ENCODE results near the gene DOCK11. TPM values are rescaled to one million over a fixed set of nuclear protein-coding genes. Genes with fewer than 3 reads are reported as not detected.

DOCK11 gene
- total RNA-seq, 3 donors from 2014 or later: 21.0 to 23.1 (median 22.0) TPM

GRCh38 chrX:118508635-118509034 lies 13.0 kb downstream of the DOCK11 start:
- DNase-seq (no peak), ATAC-seq (no peak)
- Mint-ChIP-seq H3K36me3 (ENCODE audit: insufficient read depth) (peaks cover 14% of the 10 kb centered on the region), H3K9me3 (no peaks in the 10 kb centered on the region), H3K4me3 (no peak overlapping the region), H3K27me3 (ENCODE audit: low read depth) (no peaks in the 10 kb centered on the region), H3K4me1 (ENCODE audit: low read depth) (peaks cover 73% of the 10 kb centered on the region)

DNA sequence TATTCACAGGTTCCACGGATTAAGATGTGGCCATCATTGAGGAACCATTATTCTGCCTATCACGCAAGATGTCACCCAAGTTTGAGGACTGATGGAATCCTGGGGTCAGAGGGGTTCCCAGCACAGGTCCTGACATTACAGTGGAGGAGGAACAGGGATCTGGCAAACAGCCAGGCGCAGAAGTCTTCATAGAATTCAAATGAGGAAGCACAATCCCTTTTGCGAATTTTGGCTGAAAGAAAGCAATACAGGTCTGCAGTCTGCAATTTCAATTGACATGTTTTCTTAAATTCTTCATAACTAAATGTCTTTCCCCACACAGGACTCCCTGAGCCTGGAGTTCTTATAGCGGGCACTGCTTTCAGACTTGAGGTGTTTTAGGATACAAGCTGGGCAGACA lies 14.5 kb downstream of the DOCK11 start:
- no peaks in the 10 kb centered on the region for H3K27me3 Mint-ChIP-seq (ENCODE audit: low read depth)
- H3K9me3 Mint-ChIP-seq: no peaks in the 10 kb centered on the region
- H3K36me3 Mint-ChIP-seq (ENCODE audit: insufficient read depth): peaks cover 24% of the 10 kb centered on the region
- H3K4me1 Mint-ChIP-seq (ENCODE audit: low read depth): peaks cover 73% of the 10 kb centered on the region
- no peak for DNase-seq
- no peak for ATAC-seq
- H3K4me3 Mint-ChIP-seq: no peak overlapping the region

DNA sequence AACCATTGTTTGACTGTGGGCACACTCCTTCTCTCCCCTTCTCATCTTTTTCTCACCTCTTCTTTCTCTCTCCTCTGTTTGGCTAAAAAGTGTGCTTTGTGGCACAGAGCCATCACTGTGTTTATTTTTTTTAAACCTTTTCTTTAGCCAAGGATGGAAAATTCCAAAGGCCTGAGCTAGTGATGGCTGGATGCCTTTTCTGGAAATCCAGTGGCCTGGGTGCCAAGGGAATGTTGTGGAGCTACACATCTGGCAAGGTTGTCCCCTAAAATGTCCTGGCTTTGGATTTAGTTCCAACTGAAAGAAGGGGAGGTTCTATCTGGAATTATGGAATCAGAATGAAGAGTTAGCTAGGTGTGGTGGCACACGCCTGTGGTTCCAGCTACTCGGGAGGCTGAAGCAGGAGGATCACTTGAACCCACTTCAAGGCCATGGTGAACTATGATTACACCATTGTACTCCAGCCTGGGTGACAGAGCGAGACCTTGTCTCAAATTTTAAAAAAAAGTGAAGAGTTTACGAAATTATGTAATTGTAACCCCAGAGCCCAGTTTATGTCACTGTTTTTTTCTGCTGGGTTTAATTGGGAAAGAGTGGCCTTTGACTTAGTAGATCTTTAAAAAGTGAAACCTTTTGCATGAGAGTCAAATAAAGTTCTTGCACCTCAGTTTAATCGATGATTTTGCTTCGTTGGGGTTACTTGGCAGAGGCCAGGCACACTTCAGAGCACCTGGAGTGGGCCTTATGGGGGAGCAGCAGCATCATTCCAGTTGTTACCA lies 17.7 kb downstream of the DOCK11 start:
- Mint-ChIP-seq H3K36me3 (ENCODE audit: insufficient read depth) (peaks cover 22% of the 10 kb centered on the region), H3K4me1 (ENCODE audit: low read depth) (peaks cover 56% of the 10 kb centered on the region)

GRCh38 chrX:118519411-118520215 lies 24.0 kb downstream of the DOCK11 start:
- DNase-seq (no peak), ATAC-seq (peak in 1 of 2 donors; percentile 34)
- Mint-ChIP-seq H3K4me1 (ENCODE audit: low read depth) (peaks cover 66% of the 10 kb centered on the region), H3K36me3 (ENCODE audit: insufficient read depth) (peaks cover 3% of the 10 kb centered on the region), H3K27me3 (ENCODE audit: low read depth) (no peaks in the 10 kb centered on the region), H3K4me3 (no peak overlapping the region), H3K9me3 (no peaks in the 10 kb centered on the region)

More for the DNA sequence above, 17.7 kb downstream of the DOCK11 start:
- ATAC-seq (no peak), DNase-seq (no peak)
- Mint-ChIP-seq H3K27me3 (ENCODE audit: low read depth) (no peaks in the 10 kb centered on the region), H3K9me3 (no peaks in the 10 kb centered on the region), H3K4me3 (no peak overlapping the region)

- DNase-seq (no peak), ATAC-seq (no peak)
- Mint-ChIP-seq H3K36me3 (ENCODE audit: insufficient read depth) (no peaks in the 10 kb centered on the region), H3K27me3 (ENCODE audit: low read depth) (no peaks in the 10 kb centered on the region), H3K9me3 (no peaks in the 10 kb centered on the region), H3K4me3 (peak overlapping the region; percentile 11), H3K4me1 (ENCODE audit: low read depth) (peaks cover 68% of the 10 kb centered on the region)
Observed at GRCh38 chrX:118520216-118521206, 24.9 kb downstream of the DOCK11 start.

GRCh38 chrX:118521435-118521834 lies 25.8 kb downstream of the DOCK11 start:
- peaks cover 75% of the 10 kb centered on the region for H3K4me1 Mint-ChIP-seq (ENCODE audit: low read depth)
- H3K9me3 Mint-ChIP-seq: no peaks in the 10 kb centered on the region
- H3K4me3 Mint-ChIP-seq: no peak overlapping the region
- DNase-seq (no peak), ATAC-seq (no peak)
- peaks cover 1% of the 10 kb centered on the region for H3K36me3 Mint-ChIP-seq (ENCODE audit: insufficient read depth)
- H3K27me3 Mint-ChIP-seq (ENCODE audit: low read depth): no peaks in the 10 kb centered on the region

- no peak overlapping the region for H3K4me3 Mint-ChIP-seq
- H3K27me3 Mint-ChIP-seq (ENCODE audit: low read depth): no peaks in the 10 kb centered on the region
Observed at GRCh38 chrX:118522230-118522926, 26.8 kb downstream of the DOCK11 start.

DNA sequence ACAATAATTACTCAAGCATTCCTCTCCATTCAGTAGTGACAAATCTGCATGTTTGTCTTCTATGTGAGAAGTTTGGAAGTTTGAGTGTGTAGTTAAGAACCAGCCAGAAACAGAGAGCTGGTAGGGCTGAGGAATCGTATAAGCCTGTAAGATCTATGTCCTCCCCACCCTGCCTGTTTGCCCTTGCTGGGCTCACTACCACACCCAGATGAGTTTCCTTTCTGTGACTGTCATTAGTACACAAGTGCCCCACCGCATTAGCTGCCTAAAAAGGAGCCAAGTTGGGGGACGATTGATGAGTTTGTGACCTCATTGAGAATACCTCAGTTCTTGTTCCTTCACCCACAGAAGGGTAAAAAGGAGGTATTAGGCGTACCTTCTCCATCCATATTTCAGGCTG lies 28.3 kb downstream of the DOCK11 start:
- H3K9me3 Mint-ChIP-seq: no peaks in the 10 kb centered on the region
- peaks cover 2% of the 10 kb centered on the region for H3K36me3 Mint-ChIP-seq (ENCODE audit: insufficient read depth)
- ATAC-seq: peak; percentile 42 to 43

More at GRCh38 chrX:118522230-118522926, 26.8 kb downstream of the DOCK11 start:
- H3K4me1 Mint-ChIP-seq (ENCODE audit: low read depth): peaks cover 83% of the 10 kb centered on the region
- H3K36me3 Mint-ChIP-seq (ENCODE audit: insufficient read depth): peaks cover 2% of the 10 kb centered on the region
- ATAC-seq: no peak
- H3K9me3 Mint-ChIP-seq: no peaks in the 10 kb centered on the region
- DNase-seq: no peak

GRCh38 chrX:118524344-118524743 lies 28.7 kb downstream of the DOCK11 start:
- ATAC-seq: no peak
- Mint-ChIP-seq H3K36me3 (ENCODE audit: insufficient read depth) (peaks cover 2% of the 10 kb centered on the region), H3K4me3 (no peak overlapping the region), H3K4me1 (ENCODE audit: low read depth) (peaks cover 85% of the 10 kb centered on the region), H3K9me3 (no peaks in the 10 kb centered on the region), H3K27me3 (ENCODE audit: low read depth) (no peaks in the 10 kb centered on the region)
- DNase-seq: no peak

More for the DNA sequence above, 28.3 kb downstream of the DOCK11 start:
- Mint-ChIP-seq H3K4me3 (peak overlapping the region; percentile 35), H3K4me1 (ENCODE audit: low read depth) (peaks cover 85% of the 10 kb centered on the region), H3K27me3 (ENCODE audit: low read depth) (no peaks in the 10 kb centered on the region)
- peak; percentile 16 for DNase-seq

DNA sequence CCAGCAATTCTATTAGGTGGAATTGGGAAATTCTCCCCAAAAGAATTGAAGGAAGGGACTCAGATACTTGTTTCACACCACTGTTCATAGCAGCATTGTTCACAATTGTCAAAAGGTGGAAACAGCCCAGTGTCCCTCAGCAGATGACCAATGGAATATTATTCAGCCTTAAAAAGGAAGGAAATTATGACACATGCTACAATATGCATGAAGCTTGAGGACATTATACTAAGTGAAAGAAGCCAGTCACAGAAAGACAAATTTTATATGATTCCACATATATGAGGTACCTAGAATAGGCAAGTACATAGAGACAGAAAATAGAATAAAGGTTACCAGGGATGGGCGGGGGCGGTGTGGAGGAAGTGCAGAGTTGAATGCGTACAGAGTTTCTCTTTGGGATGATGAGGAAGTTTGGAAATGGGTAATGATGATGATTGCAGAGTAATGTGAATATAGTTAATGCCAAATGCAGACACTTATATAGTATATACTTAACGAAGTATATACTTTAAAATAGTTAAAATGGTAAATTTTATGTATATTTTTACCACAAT lies 29.6 kb downstream of the DOCK11 start:
- no peaks in the 10 kb centered on the region for H3K9me3 Mint-ChIP-seq

GRCh38 chrX:118526149-118526548 lies 30.5 kb downstream of the DOCK11 start:
- no peaks in the 10 kb centered on the region for H3K27me3 Mint-ChIP-seq (ENCODE audit: low read depth)
- DNase-seq (no peak), ATAC-seq (no peak)
- H3K9me3 Mint-ChIP-seq: no peaks in the 10 kb centered on the region
- no peak overlapping the region for H3K4me3 Mint-ChIP-seq
- peaks cover 85% of the 10 kb centered on the region for H3K4me1 Mint-ChIP-seq (ENCODE audit: low read depth)
- peaks cover 2% of the 10 kb centered on the region for H3K36me3 Mint-ChIP-seq (ENCODE audit: insufficient read depth)

More for the DNA sequence above, 29.6 kb downstream of the DOCK11 start:
- no peak for ATAC-seq
- Mint-ChIP-seq H3K27me3 (ENCODE audit: low read depth) (no peaks in the 10 kb centered on the region), H3K4me3 (no peak overlapping the region), H3K36me3 (ENCODE audit: insufficient read depth) (peaks cover 2% of the 10 kb centered on the region), H3K4me1 (ENCODE audit: low read depth) (peaks cover 85% of the 10 kb centered on the region)
- DNase-seq: no peak

DNA sequence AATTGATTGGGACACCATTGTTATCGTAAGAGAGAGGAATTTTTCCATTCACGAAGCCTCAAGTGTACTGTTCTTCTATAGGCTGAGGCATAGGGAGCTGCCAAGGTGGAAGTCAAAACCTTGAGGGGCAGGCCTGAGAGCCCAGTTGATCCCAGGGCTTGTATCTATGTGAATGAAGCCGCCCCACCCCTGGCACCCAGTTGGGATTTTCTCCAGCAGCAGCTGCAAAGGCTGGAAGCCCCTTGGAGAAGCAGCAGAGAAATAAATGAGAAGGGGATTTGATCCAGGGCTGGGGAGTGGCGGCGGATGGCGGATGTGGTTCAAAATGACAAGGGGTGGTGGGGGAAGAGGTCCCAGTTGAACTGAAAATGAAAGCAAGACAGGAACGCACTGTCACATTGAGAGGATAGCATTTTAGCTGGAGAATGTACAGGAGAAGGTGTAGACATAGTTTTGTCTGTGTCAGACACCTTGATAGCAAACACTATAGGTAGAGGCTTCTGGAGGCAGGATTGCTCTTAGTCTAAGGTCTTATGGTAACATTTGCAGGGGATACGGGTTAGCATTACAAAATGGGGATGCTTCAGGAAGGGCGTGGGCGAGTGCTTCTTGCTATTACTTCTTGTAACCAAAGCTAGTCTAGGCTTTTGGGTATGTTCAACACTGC lies 32.6 kb downstream of the DOCK11 start:
- Mint-ChIP-seq H3K9me3 (no peaks in the 10 kb centered on the region), H3K36me3 (ENCODE audit: insufficient read depth) (peaks cover 2% of the 10 kb centered on the region), H3K4me1 (ENCODE audit: low read depth) (peaks cover 75% of the 10 kb centered on the region), H3K4me3 (peak overlapping the region; percentile 87), H3K27me3 (ENCODE audit: low read depth) (no peaks in the 10 kb centered on the region)
- DNase-seq (peak; percentile 27), ATAC-seq (peak; percentile 76 to 80)

Data from activated T-cell treated with anti-CD3 and anti-CD28 coated beads, Interleukin-2, amount 50 U/mL, for 4 hours (primary cell).